Measurements from ENCODE around the gene RNF43. TPM values are rescaled to one million over a fixed set of nuclear protein-coding genes. Genes with fewer than 3 reads are reported as not detected.
A peak's percentile ranks its signal among the peaks of the same experiment; 100 is the strongest.
"Not testable (repeated sequence)": the region's sequence is repeated elsewhere in the genome, so short reads cannot be mapped to it uniquely, and the experiment has no call there.

RNF43 gene
- total and polyA plus RNA-seq, 3 experiments from 2014 or later = 0.47 to 1.4 (median 1.2) TPM

DNA sequence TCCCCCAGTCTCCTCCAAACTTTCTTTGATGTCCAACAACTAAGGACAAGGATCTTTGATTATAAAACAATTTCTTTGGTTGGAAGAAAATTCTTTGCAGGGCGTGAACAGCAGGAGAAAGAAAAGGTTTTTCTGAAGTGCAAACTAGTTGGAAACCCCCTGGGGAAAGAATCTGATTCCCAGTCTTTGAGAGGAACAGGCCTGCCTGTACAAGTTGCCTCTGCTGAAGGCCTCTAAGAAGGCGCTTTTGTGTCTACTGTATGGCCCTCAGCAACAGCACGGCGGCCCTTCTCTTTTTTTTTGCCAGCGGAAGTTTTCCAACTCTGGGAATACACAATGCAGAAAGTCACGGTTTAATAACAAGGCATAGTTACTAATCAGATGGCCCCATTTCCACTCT, 14.0 kb downstream of the RNF43 start:
- DNase-seq = no peak
- Histone ChIP-seq H3K9me3 (ENCODE audit: low read length) (no peaks in the 10 kb centered on the region), H3K36me3 (ENCODE audit: insufficient read depth, low read length) (no peaks in the 10 kb centered on the region), H3K4me1 (ENCODE audit: insufficient read depth, low read length) (no peaks in the 10 kb centered on the region), H3K27ac (ENCODE audit: low read depth, low read length) (no peak overlapping the region), H3K4me3 (ENCODE audit: low read length) (no peak overlapping the region), H3K27me3 (ENCODE audit: insufficient read depth, low read length, poor library complexity, severe bottlenecking) (no peaks in the 10 kb centered on the region)
- Mint-ChIP-seq H3K4me3 (no peak overlapping the region), H3K27ac (peak overlapping the region in 1 of 8 donors; percentile 26), H3K9me3 (no peaks in the 10 kb centered on the region), H3K36me3 (no peaks in the 10 kb centered on the region), H3K27me3 (no peaks in the 10 kb centered on the region), H3K4me1 (peaks cover 0 to 6% (median 0%) of the 10 kb centered on the region in 3 donors)
- POLR2A ChIA-PET = no interaction called here
- CTCF ChIA-PET = no interaction called here

DNA sequence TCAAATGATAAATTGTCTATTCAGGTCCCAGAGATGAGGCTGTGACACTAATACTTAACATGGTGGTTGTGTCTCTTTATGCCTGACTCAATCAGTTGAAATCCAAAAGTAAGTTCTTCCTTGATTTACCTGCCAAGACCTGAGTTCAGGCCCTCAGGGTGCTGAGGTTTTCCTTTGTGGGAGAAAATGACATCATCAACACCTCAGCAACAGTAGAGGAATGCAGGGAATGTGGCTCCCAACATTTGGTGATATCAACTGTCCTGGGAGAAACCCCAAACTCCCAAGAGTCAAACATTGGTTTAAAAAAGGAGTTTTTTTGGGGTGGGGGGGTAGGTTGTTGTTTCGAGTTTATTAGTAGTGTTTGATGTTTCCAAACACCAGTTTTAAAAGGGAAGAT, 14.7 kb downstream of the RNF43 start:
- ChIA-PET CTCF (no interaction called here), POLR2A (no interaction called here)
- Mint-ChIP-seq H3K27me3 (no peaks in the 10 kb centered on the region), H3K9me3 (no peaks in the 10 kb centered on the region), H3K27ac (peak overlapping the region in 1 of 8 donors; percentile 56), H3K4me1 (peaks cover 0 to 6% (median 0%) of the 10 kb centered on the region in 3 donors), H3K36me3 (no peaks in the 10 kb centered on the region), H3K4me3 (no peak overlapping the region)
- no peaks in the 10 kb centered on the region for H3K36me3 ChIP-seq (ENCODE audit: insufficient read depth, low read length)
- H3K4me3 ChIP-seq (ENCODE audit: low read length) = no peak overlapping the region
- no peaks in the 10 kb centered on the region for H3K4me1 ChIP-seq (ENCODE audit: insufficient read depth, low read length)
- H3K27me3 ChIP-seq (ENCODE audit: insufficient read depth, low read length, poor library complexity, severe bottlenecking) = no peaks in the 10 kb centered on the region
- no peak for DNase-seq
- no peak overlapping the region for H3K27ac ChIP-seq (ENCODE audit: low read depth, low read length)
- H3K9me3 ChIP-seq (ENCODE audit: low read length) = no peaks in the 10 kb centered on the region

DNA sequence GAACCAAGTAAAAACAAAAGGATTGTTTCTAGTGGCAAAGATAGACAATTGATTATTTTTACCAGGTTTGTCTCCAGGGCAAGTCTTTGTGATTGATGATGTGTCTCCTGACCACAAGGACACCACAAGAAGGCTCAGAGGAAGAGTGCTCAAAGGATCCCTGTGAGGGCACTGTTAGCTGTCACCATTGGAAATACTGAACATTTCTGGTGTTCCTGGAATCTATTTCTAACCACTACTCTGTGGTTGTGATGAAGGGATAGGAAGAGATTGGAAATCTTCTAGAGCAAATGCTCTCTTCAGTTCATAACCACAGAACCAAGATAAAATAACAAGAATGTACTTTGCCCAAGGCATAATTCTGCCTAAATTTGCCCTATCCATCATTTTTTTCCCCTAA, 15.3 kb downstream of the RNF43 start:
- CTCF ChIA-PET = no interaction called here
- Mint-ChIP-seq H3K4me3 (no peak overlapping the region), H3K4me1 (peaks cover 0 to 6% (median 0%) of the 10 kb centered on the region in 3 donors), H3K27me3 (no peaks in the 10 kb centered on the region), H3K27ac (peak overlapping the region in 1 of 8 donors; percentile 1), H3K36me3 (no peaks in the 10 kb centered on the region), H3K9me3 (no peaks in the 10 kb centered on the region)
- H3K27ac ChIP-seq (ENCODE audit: low read depth, low read length) = no peak overlapping the region
- POLR2A ChIA-PET = no interaction called here
- DNase-seq = no peak
- H3K9me3 ChIP-seq (ENCODE audit: low read length) = no peaks in the 10 kb centered on the region
- H3K27me3 ChIP-seq (ENCODE audit: insufficient read depth, low read length, poor library complexity, severe bottlenecking) = no peaks in the 10 kb centered on the region
- no peak overlapping the region for H3K4me3 ChIP-seq (ENCODE audit: low read length)
- no peaks in the 10 kb centered on the region for H3K36me3 ChIP-seq (ENCODE audit: insufficient read depth, low read length)
- no peaks in the 10 kb centered on the region for H3K4me1 ChIP-seq (ENCODE audit: insufficient read depth, low read length)

DNA sequence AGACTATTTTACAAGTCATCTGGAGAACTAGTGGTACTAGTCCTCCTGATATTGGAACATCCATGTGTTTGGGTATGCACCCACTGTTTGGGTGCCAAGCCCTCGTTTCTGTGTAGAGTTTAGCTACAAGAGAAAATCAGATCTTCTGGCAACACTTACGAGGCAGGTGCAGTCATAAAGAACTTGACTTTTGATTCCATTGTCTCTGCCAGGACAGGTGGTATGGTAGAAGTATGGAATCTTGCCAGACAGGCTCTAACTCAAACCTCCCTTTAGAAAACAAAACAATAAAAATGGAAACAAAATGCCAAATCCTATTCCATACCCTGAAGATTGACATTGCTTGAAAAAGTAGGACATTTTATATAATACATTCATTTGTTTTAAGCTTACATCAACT, 16.0 kb downstream of the RNF43 start:
- Mint-ChIP-seq H3K36me3 (peaks cover 0 to 2% (median 0%) of the 10 kb centered on the region in 3 donors), H3K4me3 (no peak overlapping the region), H3K9me3 (no peaks in the 10 kb centered on the region), H3K27me3 (no peaks in the 10 kb centered on the region), H3K4me1 (peaks cover 0 to 6% (median 0%) of the 10 kb centered on the region in 3 donors), H3K27ac (peak overlapping the region in 1 of 8 donors; percentile 17)
- H3K4me3 ChIP-seq (ENCODE audit: low read length) = no peak overlapping the region
- no peaks in the 10 kb centered on the region for H3K4me1 ChIP-seq (ENCODE audit: insufficient read depth, low read length)
- no peak overlapping the region for H3K27ac ChIP-seq (ENCODE audit: low read depth, low read length)
- no peaks in the 10 kb centered on the region for H3K27me3 ChIP-seq (ENCODE audit: insufficient read depth, low read length, poor library complexity, severe bottlenecking)
- DNase-seq = no peak
- ChIA-PET CTCF (no interaction called here), POLR2A (no interaction called here)
- H3K9me3 ChIP-seq (ENCODE audit: low read length) = no peaks in the 10 kb centered on the region
- H3K36me3 ChIP-seq (ENCODE audit: insufficient read depth, low read length) = no peaks in the 10 kb centered on the region

DNA sequence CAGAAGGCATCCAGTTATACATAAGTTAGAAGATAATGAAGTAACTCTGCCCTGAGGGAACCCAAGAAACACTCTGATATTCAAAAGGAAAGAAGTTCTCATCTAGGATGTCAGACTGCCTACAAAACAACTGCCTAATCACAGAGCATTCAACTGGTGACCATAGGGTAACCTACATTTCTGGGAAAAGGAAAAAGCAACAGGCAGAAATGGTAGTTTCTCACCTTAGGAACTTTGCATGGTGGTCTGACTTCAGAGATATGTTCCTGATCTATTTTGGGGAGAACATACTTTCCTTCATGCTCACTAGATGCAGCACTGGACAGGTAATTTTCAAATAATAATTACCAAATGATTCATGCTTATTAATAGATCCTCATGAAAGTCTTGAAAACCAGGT, 16.5 kb downstream of the RNF43 start:
- Histone ChIP-seq H3K27ac (ENCODE audit: low read depth, low read length) (no peak overlapping the region), H3K36me3 (ENCODE audit: insufficient read depth, low read length) (no peaks in the 10 kb centered on the region), H3K9me3 (ENCODE audit: low read length) (no peaks in the 10 kb centered on the region), H3K27me3 (ENCODE audit: insufficient read depth, low read length, poor library complexity, severe bottlenecking) (no peaks in the 10 kb centered on the region), H3K4me3 (ENCODE audit: low read length) (no peak overlapping the region), H3K4me1 (ENCODE audit: insufficient read depth, low read length) (no peaks in the 10 kb centered on the region)
- ChIA-PET POLR2A (no interaction called here), CTCF (interaction anchor here (0.8 kb wide), 1 partner anchor 151 kb away, joined by 3 read pairs; no protein-coding TSS in a partner anchor)
- peaks cover 0 to 6% (median 0%) of the 10 kb centered on the region in 3 donors for H3K4me1 Mint-ChIP-seq
- H3K9me3 Mint-ChIP-seq = no peaks in the 10 kb centered on the region
- no peak overlapping the region for H3K4me3 Mint-ChIP-seq
- H3K27me3 Mint-ChIP-seq = no peaks in the 10 kb centered on the region
- peaks cover 0 to 2% (median 0%) of the 10 kb centered on the region in 3 donors for H3K36me3 Mint-ChIP-seq
- H3K27ac Mint-ChIP-seq = no peak overlapping the region
- DNase-seq = no peak

DNA sequence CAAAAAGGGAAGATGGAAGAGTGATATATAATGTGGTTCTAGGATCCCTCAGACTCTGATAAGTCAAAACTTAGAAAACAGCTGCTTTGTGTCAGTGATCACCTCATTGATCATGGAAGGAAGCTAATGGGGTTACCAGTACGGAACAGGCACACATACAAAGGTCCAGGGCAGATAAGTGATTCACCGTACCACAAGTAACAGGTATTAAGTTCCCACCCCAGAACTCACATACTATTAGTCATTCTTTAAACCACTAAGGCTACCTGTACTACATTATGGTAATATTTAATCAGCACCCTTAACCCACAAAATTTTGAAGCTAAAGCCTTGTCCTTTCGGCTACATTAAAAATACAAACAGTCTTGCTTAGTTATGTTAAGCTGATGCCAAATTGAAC, 17.4 kb downstream of the RNF43 start:
- POLR2A ChIA-PET = no interaction called here
- H3K36me3 ChIP-seq (ENCODE audit: insufficient read depth, low read length) = no peaks in the 10 kb centered on the region
- H3K4me1 ChIP-seq (ENCODE audit: insufficient read depth, low read length) = no peaks in the 10 kb centered on the region
- no peak for DNase-seq
- Mint-ChIP-seq H3K9me3 (no peaks in the 10 kb centered on the region), H3K4me1 (peaks cover 0 to 6% (median 0%) of the 10 kb centered on the region in 3 donors), H3K27ac (peak overlapping the region in 1 of 8 donors; percentile 83), H3K4me3 (no peak overlapping the region), H3K27me3 (no peaks in the 10 kb centered on the region), H3K36me3 (peaks cover 0 to 2% (median 0%) of the 10 kb centered on the region in 3 donors)
- no peak overlapping the region for H3K27ac ChIP-seq (ENCODE audit: low read depth, low read length)
- no peak overlapping the region for H3K4me3 ChIP-seq (ENCODE audit: low read length)
- H3K27me3 ChIP-seq (ENCODE audit: insufficient read depth, low read length, poor library complexity, severe bottlenecking) = no peaks in the 10 kb centered on the region
- no peaks in the 10 kb centered on the region for H3K9me3 ChIP-seq (ENCODE audit: low read length)
- CTCF ChIA-PET = interaction anchor here (0.8 to 1.0 kb wide), 2 partner anchors 13 to 150 kb away, joined by 3 read pairs; no protein-coding TSS in a partner anchor

DNA sequence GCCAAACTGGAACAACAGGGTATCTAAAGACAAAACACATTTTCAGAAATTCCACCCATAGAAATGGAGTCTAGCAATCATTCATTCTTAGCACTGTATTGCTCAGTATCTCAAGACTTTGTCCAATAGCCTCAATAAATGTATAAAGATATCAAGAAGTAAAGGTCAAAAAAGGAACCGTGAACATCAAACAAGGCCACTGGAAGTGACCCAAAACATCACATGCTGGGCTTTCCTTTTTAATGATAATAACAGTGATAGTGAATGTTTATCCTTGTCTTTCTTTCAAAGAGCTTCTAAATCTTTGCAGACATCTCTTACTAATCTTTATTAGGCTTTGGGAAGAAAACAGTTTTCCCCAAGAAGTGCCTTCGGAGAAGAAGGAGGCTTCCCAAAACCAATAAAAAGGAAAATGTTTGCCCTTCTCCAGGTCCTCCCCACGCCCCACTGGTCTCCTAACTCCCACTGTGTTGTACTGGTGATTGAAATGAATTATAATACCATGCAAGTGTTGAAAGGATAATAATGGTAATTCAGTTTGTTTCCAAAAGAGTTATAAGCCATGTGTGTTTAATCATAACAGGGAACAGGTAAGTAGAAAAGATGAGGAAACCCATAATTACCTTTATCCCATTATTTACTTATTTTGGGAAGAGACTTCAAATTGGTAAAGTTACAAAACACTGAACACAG, 18.6 kb downstream of the RNF43 start:
- no peak overlapping the region for H3K4me3 Mint-ChIP-seq
- no peaks in the 10 kb centered on the region for H3K27me3 Mint-ChIP-seq
- Histone ChIP-seq H3K4me3 (ENCODE audit: low read length) (no peak overlapping the region), H3K4me1 (ENCODE audit: insufficient read depth, low read length) (no peaks in the 10 kb centered on the region), H3K27me3 (ENCODE audit: insufficient read depth, low read length, poor library complexity, severe bottlenecking) (no peaks in the 10 kb centered on the region), H3K9me3 (ENCODE audit: low read length) (no peaks in the 10 kb centered on the region), H3K27ac (ENCODE audit: low read depth, low read length) (no peak overlapping the region), H3K36me3 (ENCODE audit: insufficient read depth, low read length) (no peaks in the 10 kb centered on the region)
- ChIA-PET POLR2A (no interaction called here), CTCF (no interaction called here)
- DNase-seq = no peak
- H3K36me3 Mint-ChIP-seq = peaks cover 0 to 7% (median 2%) of the 10 kb centered on the region in 3 donors
- peaks cover 0 to 6% (median 0%) of the 10 kb centered on the region in 3 donors for H3K4me1 Mint-ChIP-seq
- H3K9me3 Mint-ChIP-seq = no peaks in the 10 kb centered on the region
- peak overlapping the region in 1 of 8 donors; percentile 66 for H3K27ac Mint-ChIP-seq

DNA sequence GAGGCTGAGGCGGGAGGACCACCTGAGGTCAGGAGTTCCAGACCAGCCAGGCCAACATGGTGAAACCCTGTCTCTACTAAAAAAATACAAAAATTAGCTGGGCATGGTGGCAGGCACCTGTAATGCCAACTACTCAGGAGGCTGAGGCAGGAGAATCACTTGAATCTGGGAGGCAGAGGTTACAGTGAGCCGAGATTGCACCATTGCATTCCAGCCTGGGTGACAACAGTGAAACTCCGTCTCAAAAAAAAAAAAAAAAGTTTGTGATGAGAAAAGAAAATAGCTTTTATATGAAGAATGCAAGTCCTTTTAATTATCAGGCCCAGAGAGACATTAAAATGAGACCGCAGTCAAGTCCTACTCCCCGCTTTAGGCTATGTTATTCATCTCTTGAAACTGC, 19.9 kb downstream of the RNF43 start:
- H3K4me1 Mint-ChIP-seq; H3K36me3 ChIP-seq (ENCODE audit: insufficient read depth, low read length); H3K27me3 Mint-ChIP-seq; H3K9me3 Mint-ChIP-seq; H3K36me3 Mint-ChIP-seq; H3K4me1 ChIP-seq (ENCODE audit: insufficient read depth, low read length); H3K4me3 ChIP-seq (ENCODE audit: low read length); DNase-seq; H3K9me3 ChIP-seq (ENCODE audit: low read length); H3K27ac Mint-ChIP-seq; H3K27ac ChIP-seq (ENCODE audit: low read depth, low read length); H3K4me3 Mint-ChIP-seq; POLR2A ChIA-PET; H3K27me3 ChIP-seq (ENCODE audit: insufficient read depth, low read length, poor library complexity, severe bottlenecking): not testable (repeated sequence)
- CTCF ChIA-PET = interaction anchor here (1.5 kb wide), 1 partner anchor 80 kb away, joined by 6 read pairs; no protein-coding TSS in a partner anchor

Data from CD8-positive, alpha-beta memory T cell (primary cell).